Left ventricle myocardium inferior (tissue), 1 donor: ENCODE data around the gene RNF224. TPM values are rescaled to one million over a fixed set of nuclear protein-coding genes. Genes with fewer than 3 reads are reported as not detected.
A peak's percentile ranks its signal among the peaks of the same experiment; 100 is the strongest.

Source experiments
- DNase-seq: peaks from one replicate; pipeline ENCODE4 v3.0.0-alpha.2; 2020
- H3K27ac ChIP-seq: fragments of 200-600 bp; replicated peaks from 2 replicates; pipeline ENCODE4 v1.8.0; 2021
- H3K27me3 ChIP-seq: fragments of 200-600 bp; 2 replicates; pipeline ENCODE4 v1.8.0; 2021; ENCODE audit warnings: low read depth
- H3K36me3 ChIP-seq: fragments of 200-600 bp; 2 replicates; pipeline ENCODE4 v1.8.0; 2021
- H3K4me1 ChIP-seq: fragments of 200-600 bp; 2 replicates; pipeline ENCODE4 v1.8.0; 2021
- H3K4me3 ChIP-seq: fragments of 200-600 bp; 2 replicates; pipeline ENCODE4 v1.8.0; 2021; ENCODE audit warnings: mild to moderate bottlenecking, moderate library complexity
- H3K9me3 ChIP-seq: fragments of 200-600 bp; replicated peaks from 2 replicates; pipeline ENCODE4 v1.8.0; 2021
- CTCF ChIP-seq: fragments of 200-600 bp; IDR thresholded peaks from 2 replicates; pipeline ENCODE4 v1.8.0; 2021; ENCODE audit warnings: antibody characterized with exemption, mild to moderate bottlenecking, borderline replicate concordance
- intact Hi-C: fragments of 100-400 bp; cut with micrococcal nuclease; formaldehyde crosslinking; loops from one replicate; pipeline ENCODE4 v1.11.0; 2022
- total RNA-seq: library from RNA; stranded (reverse); fragmentation: NEBNext Ultra II Directional; extraction: Animal tissue kit (Norgen Biotek cat#: 25700); gene quantifications from one replicate; pipeline ENCODE4 v1.2.1, GENCODE V29; 2021
- donor health status: DM: no; HTN: yes; CAD: no; lungs with severe emphysema.

Gene RNF224
- total RNA-seq, 1 donor from 2014 or later = not detected

GRCh38 chr9:137247135-137247915, 20.0 kb downstream of the RNF224 start:
- Histone ChIP-seq H3K9me3 (no peaks in the 10 kb centered on the region), H3K27ac (peak overlapping the region; percentile 3), H3K4me1 (peaks cover 53% of the 10 kb centered on the region), H3K27me3 (no peaks in the 10 kb centered on the region), H3K36me3 (peaks cover 15% of the 10 kb centered on the region), H3K4me3 (no peak overlapping the region)
- intact Hi-C loops = no loop called here
- no peak for TF ChIP-seq CTCF
- no peak for DNase-seq

GRCh38 chr9:137247916-137248175, 20.5 kb downstream of the RNF224 start:
- Histone ChIP-seq H3K27me3 (no peaks in the 10 kb centered on the region), H3K27ac (no peak overlapping the region), H3K36me3 (peaks cover 9% of the 10 kb centered on the region), H3K4me3 (no peak overlapping the region), H3K4me1 (peaks cover 47% of the 10 kb centered on the region), H3K9me3 (no peaks in the 10 kb centered on the region)
- no peak for TF ChIP-seq CTCF
- intact Hi-C loops = no loop called here
- no peak for DNase-seq

- Histone ChIP-seq H3K27me3 (no peaks in the 10 kb centered on the region), H3K9me3 (no peaks in the 10 kb centered on the region), H3K4me1 (peaks cover 46% of the 10 kb centered on the region), H3K36me3 (no peaks in the 10 kb centered on the region), H3K4me3 (no peak overlapping the region), H3K27ac (peak overlapping the region; percentile 85)
- DNase-seq = peak; percentile 58
- TF ChIP-seq CTCF = no peak
- intact Hi-C loops = no loop called here
These were observed 23.3 kb downstream of the RNF224 start for GRCh38 chr9:137250329-137251193.

DNA sequence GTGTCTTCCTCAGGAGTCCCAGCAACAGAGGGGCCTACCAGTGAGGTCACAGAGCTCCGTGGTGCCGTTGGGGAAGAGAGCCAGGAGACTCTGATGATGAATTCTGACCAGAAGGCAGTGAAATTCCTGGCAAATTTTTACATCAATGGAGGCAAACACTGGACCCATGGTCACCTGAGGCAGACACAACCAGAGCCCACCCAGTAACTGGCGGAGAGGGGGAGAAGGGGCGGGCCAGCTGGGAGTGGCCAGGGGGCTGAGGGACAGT, 23.8 kb downstream of the RNF224 start, which contains the start of gene STPG3:
Gene STPG3, plus strand, starts transcription at position 93 of the 268 bp plus-strand sequence. Its CDS starts 1 bp downstream, at position 94.
- Histone ChIP-seq H3K27me3 (no peaks in the 10 kb centered on the region), H3K36me3 (peaks cover 2% of the 10 kb centered on the region), H3K9me3 (no peaks in the 10 kb centered on the region), H3K27ac (peak within 1 kb of the TSS; percentile 85), H3K4me3 (no peak within 1 kb of the TSS), H3K4me1 (peaks cover 52% of the 10 kb centered on the region)
- TF ChIP-seq CTCF = no peak
- DNase-seq = no peak
- intact Hi-C loops = no loop called here

DNA sequence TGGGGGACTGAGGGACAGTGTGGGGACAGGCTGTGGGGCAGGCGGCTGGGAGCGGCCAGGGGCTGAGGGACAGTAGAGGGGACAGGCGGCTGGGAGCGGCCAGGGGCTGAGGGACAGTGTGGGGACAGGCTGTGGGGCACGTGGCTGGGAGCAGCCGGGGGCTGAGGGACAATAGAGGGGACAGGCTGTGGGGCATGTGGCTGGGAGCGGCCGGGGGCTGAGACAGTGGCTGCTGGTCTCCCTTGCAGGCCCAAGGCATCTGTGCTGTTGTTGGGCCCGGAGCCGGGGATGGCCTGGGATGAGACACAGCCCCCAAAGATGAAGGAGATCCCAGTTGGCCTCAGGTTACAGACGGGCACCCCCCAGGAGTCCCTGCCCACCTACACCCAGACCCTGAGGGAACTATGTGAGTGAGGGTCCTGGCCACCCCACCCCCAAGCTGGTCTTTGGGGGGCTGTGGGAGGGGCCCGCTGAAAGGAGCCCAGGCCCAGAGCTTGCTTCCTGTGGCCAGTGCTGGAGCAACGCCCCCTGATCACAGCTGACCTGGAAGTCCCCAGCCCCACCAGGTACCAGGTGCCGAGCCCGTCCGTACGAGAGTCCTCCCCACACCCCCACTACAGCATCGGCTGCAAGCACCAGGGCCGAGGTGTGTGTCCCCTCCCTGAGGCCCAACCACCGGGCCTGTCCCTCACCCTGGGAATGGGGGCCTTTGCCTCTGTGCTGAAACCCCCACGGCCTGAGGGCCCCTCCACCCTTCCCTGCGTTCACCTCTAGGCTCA, 24.4 kb downstream of the RNF224 start:
- Histone ChIP-seq H3K4me1 (peaks cover 57% of the 10 kb centered on the region), H3K9me3 (no peaks in the 10 kb centered on the region), H3K27ac (no peak overlapping the region), H3K4me3 (no peak overlapping the region), H3K27me3 (no peaks in the 10 kb centered on the region), H3K36me3 (peaks cover 7% of the 10 kb centered on the region)
- no peak for DNase-seq
- intact Hi-C loops = no loop called here
- TF ChIP-seq CTCF = no peak
